Measurements from ENCODE around the gene CNP.

GRCh38 chr17:42005166-42005565, 38.6 kb downstream of the CNP start:
- TF ChIP-seq CTCF (conservative IDR thresholded peaks at IDR 0.05 in 1 of 2, IDR thresholded peaks at IDR 0.05 in 1 of 2; ENCODE audit: extremely low read depth in 1 of 2, insufficient read depth in 1 of 2, low read depth in 1 of 2, low read length in 2 of 2) (no peak), EZH2 (IDR thresholded peaks at IDR 0.05; ENCODE audit: borderline replicate concordance, low read length) (no peak)

All from mammary epithelial cell (primary cell).